Left lung (tissue), 10 donors: Measurements from ENCODE around the gene RPL28. TPM values are rescaled to one million over a fixed set of nuclear protein-coding genes. Genes with fewer than 3 reads are reported as not detected.
"Not testable (repeated sequence)": the region's sequence is repeated elsewhere in the genome, so short reads cannot be mapped to it uniquely, and the experiment has no call there.

ENCODE experiments used
- ATAC-seq: fragments of 200-7000 bp; cut with Tn5 transposase; one replicate; pipeline ENCODE4 v1.9.1; 2020; ENCODE audit warnings: moderate library complexity
- DNase-seq, 4 donors: peaks; one replicate each; pipeline ENCODE4 v3.0.0-alpha.2; 2013 to 2020
- H3K27ac ChIP-seq, 2 donors: fragments of 200-600 bp; sonication (generic) in 1 of 2; one replicate each; pipeline versions ENCODE4 v1.5.0 to v1.8.0; 2020 to 2021
- H3K27me3 ChIP-seq, 2 donors: fragments of 200-600 bp; sonication (generic) in 1 of 2; one replicate each; pipeline versions ENCODE4 v1.5.0 to v1.8.0; 2020 to 2021
- H3K36me3 ChIP-seq, 2 donors: fragments of 200-600 bp; sonication (generic) in 1 of 2; one replicate each; pipeline versions ENCODE4 v1.5.0 to v1.8.0; 2020 to 2021
- H3K4me1 ChIP-seq, 2 donors: fragments of 200-600 bp; one replicate each; pipeline ENCODE4 v1.8.0; 2021
- H3K4me3 ChIP-seq, 2 donors: fragments of 200-600 bp; sonication (generic) in 1 of 2; one replicate each; pipeline versions ENCODE4 v1.5.0 to v1.8.0; 2020 to 2021; ENCODE audit warnings: mild to moderate bottlenecking in 1 of 2
- H3K9me3 ChIP-seq, 2 donors: fragments of 200-600 bp; sonication (generic) in 1 of 2; one replicate each; pipeline versions ENCODE4 v1.5.0 to v1.8.0; 2020 to 2021
- CTCF ChIP-seq, 2 donors: fragments of 200-600 bp; sonication (generic) in 1 of 2; IDR thresholded peaks; one replicate each; pipeline versions ENCODE4 v1.5.0 to v1.8.0; 2021; ENCODE audit warnings: antibody characterized with exemption in 2 of 2
- intact Hi-C, 2 donors: fragments of 100-400 bp; cut with DNase I; formaldehyde crosslinking; loops; one replicate each; pipeline versions ENCODE4 v1.11.2 to v1.14.2; 2022
- polyA plus RNA-seq, 6 donors: library from polyadenylated mRNA; unstranded; fragments of 120-200 nt; gene quantifications; one replicate each; pipeline ENCODE4 v1.2.1, GENCODE V29; 2013; ENCODE audit not compliant: insufficient read length in 6 of 6
- total RNA-seq, 2 donors: library from RNA; stranded (reverse); fragmentation: NEBNext Ultra II Directional; extraction: Animal tissue kit (Norgen Biotek cat#: 25700); gene quantifications; one replicate each; pipeline ENCODE4 v1.2.1, GENCODE V29; 2021
- donor health status: DM: no; HTN: yes; CAD: no.
- donor health status: DM: no; HTN: no; CAD: no.

The RPL28 gene
- total and polyA plus RNA-seq, 8 donors: 1,216 to 1,774 (median 1,434) TPM

GRCh38 chr19:55406826-55407549 lies 21.3 kb downstream of the RPL28 start:
- peak; percentile 5 for ATAC-seq
- H3K4me3 ChIP-seq: peak overlapping the region; percentile 84 to 97
- peaks cover 0 to 39% of the 10 kb centered on the region in 2 donors for H3K36me3 ChIP-seq
- intact Hi-C loops: no loop called here
- peak overlapping the region; percentile 95 to 100 for H3K27ac ChIP-seq
- no peak for TF ChIP-seq CTCF (IDR thresholded peaks at IDR 0.05)
- no peaks in the 10 kb centered on the region for H3K9me3 ChIP-seq
- H3K27me3 ChIP-seq: no peaks in the 10 kb centered on the region
- H3K4me1 ChIP-seq: peaks cover 8 to 24% of the 10 kb centered on the region in 2 donors
- DNase-seq: peak in 2 of 4 donors; percentile 47 to 88

GRCh38 chr19:55407550-55407799 lies 21.7 kb downstream of the RPL28 start, which contains the start of gene UBE2S:
Gene UBE2S, minus strand, starts transcription at chr19:55407788. Its CDS starts 199 bp downstream, at chr19:55407589.
- peaks cover 0 to 34% of the 10 kb centered on the region in 2 donors for H3K36me3 ChIP-seq
- H3K4me3 ChIP-seq: peak within 1 kb of the TSS; percentile 84 to 97
- ATAC-seq, H3K27me3 ChIP-seq, H3K9me3 ChIP-seq, intact Hi-C loops, DNase-seq: not testable (repeated sequence)
- peaks cover 8 to 24% of the 10 kb centered on the region in 2 donors for H3K4me1 ChIP-seq
- H3K27ac ChIP-seq: peak within 1 kb of the TSS; percentile 95 to 100

GRCh38 chr19:55407800-55408532 lies 22.2 kb downstream of the RPL28 start:
- peak overlapping the region; percentile 84 to 97 for H3K4me3 ChIP-seq
- H3K27me3 ChIP-seq: no peaks in the 10 kb centered on the region
- ATAC-seq: peak; percentile 98
- peaks cover 8 to 24% of the 10 kb centered on the region in 2 donors for H3K4me1 ChIP-seq
- H3K27ac ChIP-seq: peak overlapping the region; percentile 95 to 100
- intact Hi-C loops: no loop called here
- H3K36me3 ChIP-seq: peaks cover 0 to 29% of the 10 kb centered on the region in 2 donors
- no peaks in the 10 kb centered on the region for H3K9me3 ChIP-seq
- TF ChIP-seq CTCF (IDR thresholded peaks at IDR 0.05): no peak
- peak; percentile 97 to 100 (median 98) for DNase-seq

- Histone ChIP-seq H3K9me3 (no peaks in the 10 kb centered on the region), H3K36me3 (peaks cover 0 to 24% of the 10 kb centered on the region in 2 donors), H3K27ac (peak overlapping the region; percentile 95 to 100), H3K27me3 (no peaks in the 10 kb centered on the region), H3K4me1 (peaks cover 8 to 24% of the 10 kb centered on the region in 2 donors), H3K4me3 (peak overlapping the region; percentile 84 to 97)
- TF ChIP-seq CTCF (IDR thresholded peaks at IDR 0.05): no peak
- intact Hi-C loops: no loop called here
- ATAC-seq: no peak
- no peak for DNase-seq
These were observed 22.8 kb downstream of the RPL28 start for GRCh38 chr19:55408533-55408872.

- ATAC-seq, intact Hi-C loops, H3K9me3 ChIP-seq, DNase-seq, H3K27ac ChIP-seq, H3K4me3 ChIP-seq, H3K27me3 ChIP-seq: not testable (repeated sequence)
- Histone ChIP-seq H3K4me1 (peaks cover 8 to 24% of the 10 kb centered on the region in 2 donors), H3K36me3 (peaks cover 0 to 17% of the 10 kb centered on the region in 2 donors)
These were observed 23.4 kb downstream of the RPL28 start for GRCh38 chr19:55409179-55409578.

GRCh38 chr19:55410168-55410567 lies 24.4 kb downstream of the RPL28 start:
- Histone ChIP-seq H3K4me1 (peaks cover 8 to 24% of the 10 kb centered on the region in 2 donors), H3K27ac (no peak overlapping the region), H3K27me3 (no peaks in the 10 kb centered on the region), H3K4me3 (no peak overlapping the region), H3K9me3 (no peaks in the 10 kb centered on the region), H3K36me3 (peaks cover 0 to 10% of the 10 kb centered on the region in 2 donors)
- DNase-seq (no peak), ATAC-seq (no peak)
- intact Hi-C loops: loop anchor here in 1 of 2 donors (10.0 kb wide), 1 partner anchor 115 kb away; no protein-coding TSS in a partner anchor
- TF ChIP-seq CTCF (IDR thresholded peaks at IDR 0.05): no peak
